ENCODE results near the gene MN1.

MN1 gene

GRCh38 chr22:27785831-27786230 lies 15.7 kb downstream of the MN1 start:
- no peak for DNase-seq (ENCODE audit: low read depth)

GRCh38 chr22:27784120-27784475 lies 17.5 kb downstream of the MN1 start:
- no peak for DNase-seq (ENCODE audit: low read depth)

- no peak for DNase-seq (ENCODE audit: low read depth)
Observed at GRCh38 chr22:27783436-27784119, 18.0 kb downstream of the MN1 start.

- DNase-seq (ENCODE audit: low read depth), result no peak
Observed at GRCh38 chr22:27782088-27782487, 19.5 kb downstream of the MN1 start.

- DNase-seq (ENCODE audit: low read depth), result no peak
Observed at GRCh38 chr22:27780161-27780575, 21.4 kb downstream of the MN1 start.

- DNase-seq (ENCODE audit: low read depth), result no peak
Observed at GRCh38 chr22:27779643-27780042, 21.9 kb downstream of the MN1 start.

GRCh38 chr22:27778294-27779090 lies 23.1 kb downstream of the MN1 start:
- DNase-seq (ENCODE audit: low read depth), result no peak

GRCh38 chr22:27777128-27777527 lies 24.4 kb downstream of the MN1 start:
- DNase-seq (ENCODE audit: low read depth), result no peak

GRCh38 chr22:27776650-27776958 lies 25.0 kb downstream of the MN1 start:
- DNase-seq (ENCODE audit: low read depth), result no peak

- DNase-seq (ENCODE audit: low read depth), result no peak
Observed at GRCh38 chr22:27775758-27776649, 25.6 kb downstream of the MN1 start.

- DNase-seq (ENCODE audit: low read depth), result no peak
Observed at GRCh38 chr22:27775087-27775698, 26.4 kb downstream of the MN1 start.

- no peak for DNase-seq (ENCODE audit: low read depth)
Observed at GRCh38 chr22:27774200-27774599, 27.4 kb downstream of the MN1 start.

- no peak for DNase-seq (ENCODE audit: low read depth)
Observed at GRCh38 chr22:27772984-27773498, 28.5 kb downstream of the MN1 start.

- no peak for DNase-seq (ENCODE audit: low read depth)
Observed at GRCh38 chr22:27772081-27772983, 29.2 kb downstream of the MN1 start.

- no peak for DNase-seq (ENCODE audit: low read depth)
Observed at GRCh38 chr22:27771637-27772036, 29.9 kb downstream of the MN1 start.

GRCh38 chr22:27769012-27769411 lies 32.5 kb downstream of the MN1 start:
- DNase-seq (ENCODE audit: low read depth), result no peak

GRCh38 chr22:27768027-27768653 lies 33.4 kb downstream of the MN1 start:
- DNase-seq (ENCODE audit: low read depth), result no peak

- DNase-seq (ENCODE audit: low read depth), result no peak
Observed at GRCh38 chr22:27766679-27767078, 34.9 kb downstream of the MN1 start.

GRCh38 chr22:27765706-27766291 lies 35.8 kb downstream of the MN1 start:
- DNase-seq (ENCODE audit: low read depth), result no peak

- no peak for DNase-seq (ENCODE audit: low read depth)
Observed at GRCh38 chr22:27764722-27765236, 36.8 kb downstream of the MN1 start.

All from stimulated activated CD8-positive, alpha-beta memory T cell treated with anti-CD3 and anti-CD28 coated beads, Interleukin-7, amount 100 ng/mL, for 24 hours (primary cell).